ENCODE data around the gene CHRM4.

CHRM4 gene

GRCh38 chr11:46393231-46393616, 1.6 kb upstream of the CHRM4 start:
- ChIA-PET CTCF (interaction anchor here (1.0 to 7.4 kb wide), 11 partner anchors 7 to 225 kb away, joined by 3 to 83 read pairs (median 7); partner anchors contain the start of gene DGKZ), POLR2A (interaction anchor here (1.0 kb wide), 1 partner anchor 83 kb away, joined by 3 read pairs; no protein-coding TSS in a partner anchor)
- TF ChIP-seq CTCF (IDR thresholded peaks at IDR 0.05; ENCODE audit: control extremely low read depth, extremely low read depth, low read depth, missing control alignments) = no peak
- no peak for DNase-seq (ENCODE audit: extremely low spot score)

GRCh38 chr11:46392421-46393230, 1.1 kb upstream of the CHRM4 start:
- no peak for TF ChIP-seq CTCF (IDR thresholded peaks at IDR 0.05; ENCODE audit: control extremely low read depth, extremely low read depth, low read depth, missing control alignments)
- DNase-seq (ENCODE audit: extremely low spot score) = peak; percentile 95
- CTCF ChIA-PET = interaction anchor here (0.7 to 7.4 kb wide), 19 partner anchors 8 to 621 kb away, joined by 3 to 83 read pairs (median 4); partner anchors contain the start of gene DGKZ
- POLR2A ChIA-PET = interaction anchor here (0.6 to 1.0 kb wide), 2 partner anchors 47 to 83 kb away, joined by 3 to 5 read pairs; no protein-coding TSS in a partner anchor

DNA sequence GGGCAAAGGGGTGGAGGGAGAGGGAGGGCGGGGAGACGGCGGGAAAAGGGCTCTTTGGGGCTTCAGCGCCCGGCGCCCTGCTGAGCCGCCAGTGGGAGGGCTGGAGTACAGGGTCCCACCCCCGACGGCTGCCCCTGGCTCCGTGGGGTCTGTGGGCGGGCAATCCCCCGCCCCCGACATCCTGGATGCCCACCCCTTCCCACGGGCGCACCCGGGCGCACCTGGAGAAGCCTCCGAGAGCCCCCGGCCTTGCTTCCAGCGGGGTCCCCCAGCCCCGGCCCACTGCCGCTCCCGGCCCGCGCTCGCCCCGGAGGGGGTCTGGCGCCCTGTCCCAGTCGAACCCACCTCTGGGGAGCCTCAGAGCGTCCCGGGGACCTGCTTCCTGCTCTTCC, 394 bp downstream of the CHRM4 start:
- no peak for TF ChIP-seq CTCF (IDR thresholded peaks at IDR 0.05; ENCODE audit: control extremely low read depth, extremely low read depth, low read depth, missing control alignments)
- ChIA-PET POLR2A (no interaction called here), CTCF (interaction anchor here (1.3 to 7.4 kb wide), 9 partner anchors 8 to 165 kb away, joined by 4 to 83 read pairs (median 8); no protein-coding TSS in a partner anchor)
- DNase-seq (ENCODE audit: extremely low spot score) = no peak

GRCh38 chr11:46390331-46391171, 1.0 kb downstream of the CHRM4 start:
- ChIA-PET POLR2A (interaction anchor here (0.7 kb wide), 1 partner anchor 22 kb away, joined by 3 read pairs; no protein-coding TSS in a partner anchor), CTCF (interaction anchor here (0.6 to 7.4 kb wide), 17 partner anchors 9 to 237 kb away, joined by 3 to 83 read pairs (median 13); partner anchors contain the start of gene MDK)
- DNase-seq (ENCODE audit: extremely low spot score) = no peak
- TF ChIP-seq CTCF (IDR thresholded peaks at IDR 0.05; ENCODE audit: control extremely low read depth, extremely low read depth, low read depth, missing control alignments) = no peak

GRCh38 chr11:46389450-46390330, 1.9 kb downstream of the CHRM4 start:
- ChIA-PET POLR2A (interaction anchor here (0.6 to 0.7 kb wide), 2 partner anchors 21 to 161 kb away, joined by 3 to 5 read pairs; no protein-coding TSS in a partner anchor), CTCF (interaction anchor here (0.6 to 7.4 kb wide), 34 partner anchors 8 to 372 kb away, joined by 3 to 83 read pairs (median 5); partner anchors contain the start of gene MDK)
- TF ChIP-seq CTCF (IDR thresholded peaks at IDR 0.05; ENCODE audit: control extremely low read depth, extremely low read depth, low read depth, missing control alignments) = peak; percentile 93
- DNase-seq (ENCODE audit: extremely low spot score) = peak; percentile 87
